Keratinocyte (primary cell): Measurements from ENCODE around the gene BRD2. TPM values are rescaled to one million over a fixed set of nuclear protein-coding genes. Genes with fewer than 3 reads are reported as not detected.

ENCODE experiments used
- DNase-seq: peaks from one replicate; pipeline ENCODE4 v3.0.0-alpha.2; 2011; ENCODE audit warnings: low read depth, missing footprints, low spot score
- FAIRE-seq: peaks from 2 replicates; lab custom pipeline; 2011; peaks lifted over from hg19 to GRCh38; lab: Jason Lieb, UNC
- H2AFZ ChIP-seq: 2 replicates; pipeline ENCODE4 v1.6.0; 2012; ENCODE audit warnings: low read length, control low read depth, inconsistent platforms; ENCODE audit not compliant: control insufficient read depth
- H3K27ac ChIP-seq: 2 replicates; pipeline ENCODE4 v1.5.1; 2011; ENCODE audit warnings: low read length; ENCODE audit not compliant: control insufficient read depth, insufficient read depth
- H3K27me3 ChIP-seq: 3 replicates; pipeline ENCODE4 v1.6.0; 2011; ENCODE audit warnings: low read length; ENCODE audit not compliant: control insufficient read depth, insufficient read depth; ENCODE audit errors: extremely low read depth
- H3K36me3 ChIP-seq, 2 experiments: 2 replicates in 1 of 2; 3 replicates in 1 of 2; pipeline ENCODE4 v1.5.1; 2011; ENCODE audit warnings: low read length in 2 of 2, mild to moderate bottlenecking in 1 of 2; ENCODE audit not compliant: control insufficient read depth in 2 of 2, insufficient read depth in 2 of 2; ENCODE audit errors: extremely low read depth in 1 of 2
- H3K4me1 ChIP-seq: 3 replicates; pipeline ENCODE4 v1.5.1; 2011; ENCODE audit warnings: low read length; ENCODE audit not compliant: control insufficient read depth, insufficient read depth; ENCODE audit errors: extremely low read depth
- H3K4me2 ChIP-seq: 3 replicates; pipeline ENCODE4 v1.6.0; 2011; ENCODE audit warnings: low read depth, low read length; ENCODE audit not compliant: control insufficient read depth, insufficient read depth; ENCODE audit errors: extremely low read depth
- H3K4me3 ChIP-seq, 3 experiments: fragments of 200-600 bp in 1 of 3; sonication (generic) in 1 of 3; 2 replicates in 2 of 3; 3 replicates in 1 of 3; pipeline ENCODE4 v1.5.1; 2011 to 2016; ENCODE audit warnings: low read length in 3 of 3, mild to moderate bottlenecking in 3 of 3, control low read depth in 2 of 3, inconsistent platforms in 1 of 3, low read depth in 1 of 3, mixed read lengths in 1 of 3, mixed run types in 1 of 3, moderate library complexity in 1 of 3; ENCODE audit not compliant: control insufficient read depth in 2 of 3, insufficient read depth in 2 of 3; ENCODE audit errors: extremely low read depth in 1 of 3
- H3K79me2 ChIP-seq: 2 replicates; pipeline ENCODE4 v1.6.0; 2012; ENCODE audit warnings: low read length; ENCODE audit not compliant: control insufficient read depth, insufficient read depth
- H3K9ac ChIP-seq: 3 replicates; pipeline ENCODE4 v1.6.0; 2011; ENCODE audit warnings: low read length; ENCODE audit not compliant: control insufficient read depth, insufficient read depth; ENCODE audit errors: extremely low read depth
- H3K9me1 ChIP-seq: 3 replicates; pipeline ENCODE4 v1.6.0; 2011; ENCODE audit warnings: low read length; ENCODE audit not compliant: control insufficient read depth, insufficient read depth; ENCODE audit errors: extremely low read depth
- H3K9me3 ChIP-seq: 2 replicates; pipeline ENCODE4 v1.5.1; 2012; ENCODE audit warnings: low read depth, low read length; ENCODE audit not compliant: control insufficient read depth
- H4K20me1 ChIP-seq: 3 replicates; pipeline ENCODE4 v1.6.0; 2011; ENCODE audit warnings: low read length; ENCODE audit not compliant: control insufficient read depth, insufficient read depth; ENCODE audit errors: extremely low read depth
- CTCF ChIP-seq, 3 experiments: IDR thresholded peaks in 1 of 3; conservative IDR thresholded peaks in 1 of 3; optimal IDR thresholded peaks in 1 of 3; 2 replicates in 2 of 3; 3 replicates in 1 of 3; pipeline versions ENCODE3 to v1.5.1; 2011; ENCODE audit warnings: low read length in 3 of 3, mild to moderate bottlenecking in 3 of 3, moderate library complexity in 2 of 3, control low read depth in 1 of 3, inconsistent platforms in 1 of 3; ENCODE audit not compliant: insufficient read depth in 2 of 3; ENCODE audit errors: extremely low read depth in 1 of 3
- EZH2 ChIP-seq: IDR thresholded peaks from one replicate; pipeline ENCODE4 v1.6.1; 2012; ENCODE audit warnings: inconsistent platforms, mild to moderate bottlenecking, low read length, moderate library complexity
- dilution Hi-C: fragments of 300-500 bp; cut with MboI; formaldehyde crosslinking; loops from one replicate; pipeline ENCODE4 v1.7.0; 2020; ENCODE audit warnings: low sequenced_read_pairs; ENCODE audit not compliant: extremely low pct_ligation_motif_present
- polyA plus RNA-seq, 5 experiments: library from polyadenylated mRNA; depleted of rRNA in 3 of 5; stranded (reverse) in 3 of 5; stranded (forward) in 1 of 5; unstranded in 1 of 5; fragments of >200 nt; gene quantifications; 1 replicate in 1 of 5; 2 replicates in 3 of 5; 3 replicates in 1 of 5; pipeline versions ENCODE4 v1.2.1 to v1.2.3, GENCODE V29; 2011 to 2012; ENCODE audit warnings: missing spikeins in 2 of 5, low read depth in 1 of 5, low replicate concordance in 1 of 5

BRD2 gene
- polyA plus RNA-seq, 1 donor (not counting 4 experiments of a cell fraction or from before 2014, with no cell fraction given): 121 TPM

GRCh38 chr6:33024521-33024920 lies 56.1 kb downstream of the BRD2 start:
- Histone ChIP-seq H3K4me2 (no peak overlapping the region), H3K4me3 (no peak overlapping the region), H3K4me1 (no peaks in the 10 kb centered on the region), H3K9ac (no peak overlapping the region), H3K36me3 (no peaks in the 10 kb centered on the region), H2AFZ (no peak overlapping the region), H3K27ac (no peak overlapping the region), H3K9me1 (no peaks in the 10 kb centered on the region), H3K27me3 (peaks cover 6% of the 10 kb centered on the region), H3K79me2 (no peaks in the 10 kb centered on the region), H3K9me3 (no peaks in the 10 kb centered on the region), H4K20me1 (no peaks in the 10 kb centered on the region)
- dilution Hi-C loops: no loop called here
- TF ChIP-seq CTCF (optimal IDR thresholded peaks at IDR 0.05 in 1 of 3, IDR thresholded peaks at IDR 0.05 in 1 of 3, conservative IDR thresholded peaks at IDR 0.05 in 1 of 3; ENCODE audit: extremely low read depth in 1 of 3, insufficient read depth in 2 of 3, low read length in 3 of 3): no peak
- no peak for TF ChIP-seq EZH2
- DNase-seq (no peak), FAIRE-seq (no peak)

GRCh38 chr6:33028220-33028849 lies 59.9 kb downstream of the BRD2 start:
- H3K9me1 ChIP-seq: no peaks in the 10 kb centered on the region
- H3K9ac ChIP-seq: no peak overlapping the region
- peaks cover 13% of the 10 kb centered on the region for H3K27me3 ChIP-seq
- H3K27ac ChIP-seq: no peak overlapping the region
- no peaks in the 10 kb centered on the region for H3K79me2 ChIP-seq
- H3K4me2 ChIP-seq: no peak overlapping the region
- TF ChIP-seq EZH2: no peak
- no peak for TF ChIP-seq CTCF (optimal IDR thresholded peaks at IDR 0.05 in 1 of 3, IDR thresholded peaks at IDR 0.05 in 1 of 3, conservative IDR thresholded peaks at IDR 0.05 in 1 of 3; ENCODE audit: extremely low read depth in 1 of 3, insufficient read depth in 2 of 3, low read length in 3 of 3)
- no peak for FAIRE-seq
- no peak overlapping the region for H3K4me3 ChIP-seq
- no peaks in the 10 kb centered on the region for H3K9me3 ChIP-seq
- H4K20me1 ChIP-seq: no peaks in the 10 kb centered on the region
- dilution Hi-C loops: no loop called here
- H3K4me1 ChIP-seq: no peaks in the 10 kb centered on the region
- H2AFZ ChIP-seq: no peak overlapping the region
- no peak for DNase-seq
- no peaks in the 10 kb centered on the region for H3K36me3 ChIP-seq
